Measurements from ENCODE around the gene DRGX.

DRGX gene

DNA sequence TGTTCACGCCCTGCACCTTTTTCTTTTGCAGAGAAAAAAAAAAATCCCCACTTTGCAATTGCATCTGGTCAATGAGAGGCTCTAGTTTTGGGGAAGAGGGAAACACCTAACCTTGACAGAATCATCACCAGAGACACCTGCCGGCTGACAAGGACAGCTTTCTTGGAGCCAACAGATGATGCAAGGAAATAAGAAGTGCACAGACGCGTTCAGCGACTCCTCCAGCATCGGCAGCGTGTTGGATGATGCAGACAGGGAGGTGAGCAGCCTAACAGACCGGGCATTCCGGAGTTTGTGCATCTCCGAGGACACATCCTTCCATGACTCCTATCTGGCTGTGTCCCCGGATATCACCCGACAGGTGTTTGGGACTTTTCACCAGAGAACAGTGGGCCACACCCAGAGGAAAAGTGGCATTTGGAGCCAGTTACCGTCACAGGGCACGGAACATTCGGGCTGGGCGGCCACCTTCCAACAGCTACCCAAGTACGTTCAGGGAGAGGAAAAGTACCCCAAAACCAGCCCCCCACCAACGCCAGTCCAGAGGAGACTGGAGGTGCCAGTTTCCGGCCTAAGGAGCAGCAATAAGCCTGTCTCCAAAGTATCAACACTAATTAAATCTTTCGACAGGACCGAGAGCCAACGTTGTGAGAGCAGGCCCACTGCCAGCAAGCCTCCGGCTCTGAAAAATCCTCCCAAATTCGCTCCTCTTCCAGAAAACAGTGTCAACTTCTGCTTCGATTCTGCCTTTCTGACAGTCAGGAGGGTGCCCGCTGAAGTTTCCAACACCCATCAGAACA lies 73.3 kb downstream of the DRGX start:
- H3K27me3 ChIP-seq (ENCODE audit: control insufficient read depth in 1 of 2, insufficient read depth in 2 of 2, low read length in 2 of 2) = no peaks in the 10 kb centered on the region
- no peaks in the 10 kb centered on the region for H3K4me1 ChIP-seq (ENCODE audit: control insufficient read depth in 1 of 2, insufficient read depth in 2 of 2, low read length in 2 of 2)
- no peak overlapping the region for H3K9ac ChIP-seq (ENCODE audit: low read depth in 1 of 2, low read length in 2 of 2)
- H3K36me3 ChIP-seq (ENCODE audit: control insufficient read depth in 1 of 2, insufficient read depth in 2 of 2, low read length in 2 of 2) = no peaks in the 10 kb centered on the region
- H3K9me3 ChIP-seq (ENCODE audit: control insufficient read depth in 1 of 2, low read length in 2 of 2) = no peaks in the 10 kb centered on the region
- no peak overlapping the region for H3K27ac ChIP-seq (ENCODE audit: low read depth, low read length)
- no peak overlapping the region for H3K4me3 ChIP-seq (ENCODE audit: low read depth in 1 of 2, low read length in 2 of 2)

DNA sequence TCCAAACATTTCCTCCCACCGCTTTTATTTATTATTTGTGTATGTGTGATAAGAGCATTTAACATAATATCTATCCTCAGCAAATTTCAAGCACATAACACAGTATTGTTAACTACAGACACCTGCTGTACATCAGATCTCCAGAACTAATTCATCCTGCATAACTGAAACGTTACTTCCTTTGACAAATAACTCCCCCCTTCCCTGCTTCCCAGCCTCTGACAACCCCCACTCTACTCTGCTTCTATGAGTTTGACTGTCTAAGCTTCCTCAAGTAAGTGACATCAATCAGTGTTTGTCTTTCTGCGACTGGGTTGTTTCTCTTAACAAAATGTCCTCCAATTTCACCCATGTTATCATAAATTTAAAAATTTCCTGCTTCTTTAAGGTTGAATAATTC lies 74.9 kb downstream of the DRGX start:
- Histone ChIP-seq H3K9ac (ENCODE audit: low read depth in 1 of 2, low read length in 2 of 2) (no peak overlapping the region), H3K9me3 (ENCODE audit: control insufficient read depth in 1 of 2, low read length in 2 of 2) (no peaks in the 10 kb centered on the region), H3K36me3 (ENCODE audit: control insufficient read depth in 1 of 2, insufficient read depth in 2 of 2, low read length in 2 of 2) (no peaks in the 10 kb centered on the region), H3K4me3 (ENCODE audit: low read depth in 1 of 2, low read length in 2 of 2) (no peak overlapping the region), H3K27me3 (ENCODE audit: control insufficient read depth in 1 of 2, insufficient read depth in 2 of 2, low read length in 2 of 2) (no peaks in the 10 kb centered on the region), H3K27ac (ENCODE audit: low read depth, low read length) (no peak overlapping the region), H3K4me1 (ENCODE audit: control insufficient read depth in 1 of 2, insufficient read depth in 2 of 2, low read length in 2 of 2) (no peaks in the 10 kb centered on the region)

GRCh38 chr10:49320191-49320590 lies 75.7 kb downstream of the DRGX start:
- H3K36me3 ChIP-seq (ENCODE audit: control insufficient read depth in 1 of 2, insufficient read depth in 2 of 2, low read length in 2 of 2) = no peaks in the 10 kb centered on the region
- no peaks in the 10 kb centered on the region for H3K27me3 ChIP-seq (ENCODE audit: control insufficient read depth in 1 of 2, insufficient read depth in 2 of 2, low read length in 2 of 2)
- no peak overlapping the region for H3K9ac ChIP-seq (ENCODE audit: low read depth in 1 of 2, low read length in 2 of 2)
- H3K4me1 ChIP-seq (ENCODE audit: control insufficient read depth in 1 of 2, insufficient read depth in 2 of 2, low read length in 2 of 2) = no peaks in the 10 kb centered on the region
- H3K4me3 ChIP-seq (ENCODE audit: low read depth in 1 of 2, low read length in 2 of 2) = no peak overlapping the region
- no peaks in the 10 kb centered on the region for H3K9me3 ChIP-seq (ENCODE audit: control insufficient read depth in 1 of 2, low read length in 2 of 2)
- no peak overlapping the region for H3K27ac ChIP-seq (ENCODE audit: low read depth, low read length)

GRCh38 chr10:49319206-49319605 lies 76.7 kb downstream of the DRGX start:
- H3K4me3 ChIP-seq (ENCODE audit: low read depth in 1 of 2, low read length in 2 of 2) = no peak overlapping the region
- no peaks in the 10 kb centered on the region for H3K4me1 ChIP-seq (ENCODE audit: control insufficient read depth in 1 of 2, insufficient read depth in 2 of 2, low read length in 2 of 2)
- H3K36me3 ChIP-seq (ENCODE audit: control insufficient read depth in 1 of 2, insufficient read depth in 2 of 2, low read length in 2 of 2) = no peaks in the 10 kb centered on the region
- H3K27me3 ChIP-seq (ENCODE audit: control insufficient read depth in 1 of 2, insufficient read depth in 2 of 2, low read length in 2 of 2) = no peaks in the 10 kb centered on the region
- H3K27ac ChIP-seq (ENCODE audit: low read depth, low read length) = no peak overlapping the region
- H3K9me3 ChIP-seq (ENCODE audit: control insufficient read depth in 1 of 2, low read length in 2 of 2) = no peaks in the 10 kb centered on the region
- no peak overlapping the region for H3K9ac ChIP-seq (ENCODE audit: low read depth in 1 of 2, low read length in 2 of 2)

DNA sequence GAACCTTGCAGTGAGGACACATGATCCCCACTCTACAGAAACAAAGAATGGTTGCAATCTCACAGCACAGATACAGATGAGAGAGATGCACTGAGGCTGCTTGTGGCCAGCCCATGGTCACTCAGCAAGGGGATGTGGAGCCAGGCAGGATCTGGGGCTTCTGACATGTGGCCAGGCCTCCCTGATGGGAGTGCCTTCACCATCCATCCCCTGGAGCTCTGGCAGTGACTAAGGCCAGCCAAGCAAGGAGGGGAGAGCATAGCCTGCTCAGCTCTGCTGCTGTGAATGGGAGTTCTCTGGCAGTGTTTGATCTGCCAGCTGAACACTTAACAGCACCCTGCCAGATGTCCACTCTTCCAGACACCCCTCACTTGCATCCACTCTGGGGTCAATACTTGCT lies 77.1 kb downstream of the DRGX start:
- Histone ChIP-seq H3K4me3 (ENCODE audit: low read depth in 1 of 2, low read length in 2 of 2) (no peak overlapping the region), H3K27me3 (ENCODE audit: control insufficient read depth in 1 of 2, insufficient read depth in 2 of 2, low read length in 2 of 2) (no peaks in the 10 kb centered on the region), H3K4me1 (ENCODE audit: control insufficient read depth in 1 of 2, insufficient read depth in 2 of 2, low read length in 2 of 2) (no peaks in the 10 kb centered on the region), H3K27ac (ENCODE audit: low read depth, low read length) (no peak overlapping the region), H3K9ac (ENCODE audit: low read depth in 1 of 2, low read length in 2 of 2) (no peak overlapping the region), H3K36me3 (ENCODE audit: control insufficient read depth in 1 of 2, insufficient read depth in 2 of 2, low read length in 2 of 2) (no peaks in the 10 kb centered on the region), H3K9me3 (ENCODE audit: control insufficient read depth in 1 of 2, low read length in 2 of 2) (no peaks in the 10 kb centered on the region)

GRCh38 chr10:49318028-49318427 lies 77.9 kb downstream of the DRGX start:
- H3K4me1 ChIP-seq (ENCODE audit: control insufficient read depth in 1 of 2, insufficient read depth in 2 of 2, low read length in 2 of 2) = no peaks in the 10 kb centered on the region
- no peaks in the 10 kb centered on the region for H3K9me3 ChIP-seq (ENCODE audit: control insufficient read depth in 1 of 2, low read length in 2 of 2)
- no peak overlapping the region for H3K9ac ChIP-seq (ENCODE audit: low read depth in 1 of 2, low read length in 2 of 2)
- no peak overlapping the region for H3K4me3 ChIP-seq (ENCODE audit: low read depth in 1 of 2, low read length in 2 of 2)
- no peaks in the 10 kb centered on the region for H3K27me3 ChIP-seq (ENCODE audit: control insufficient read depth in 1 of 2, insufficient read depth in 2 of 2, low read length in 2 of 2)
- H3K36me3 ChIP-seq (ENCODE audit: control insufficient read depth in 1 of 2, insufficient read depth in 2 of 2, low read length in 2 of 2) = no peaks in the 10 kb centered on the region
- no peak overlapping the region for H3K27ac ChIP-seq (ENCODE audit: low read depth, low read length)

- no peaks in the 10 kb centered on the region for H3K9me3 ChIP-seq (ENCODE audit: control insufficient read depth in 1 of 2, low read length in 2 of 2)
- peaks cover 0 to 3% of the 10 kb centered on the region in 2 donors for H3K4me1 ChIP-seq (ENCODE audit: control insufficient read depth in 1 of 2, insufficient read depth in 2 of 2, low read length in 2 of 2)
- no peaks in the 10 kb centered on the region for H3K36me3 ChIP-seq (ENCODE audit: control insufficient read depth in 1 of 2, insufficient read depth in 2 of 2, low read length in 2 of 2)
- no peak overlapping the region for H3K9ac ChIP-seq (ENCODE audit: low read depth in 1 of 2, low read length in 2 of 2)
- no peaks in the 10 kb centered on the region for H3K27me3 ChIP-seq (ENCODE audit: control insufficient read depth in 1 of 2, insufficient read depth in 2 of 2, low read length in 2 of 2)
- no peak overlapping the region for H3K27ac ChIP-seq (ENCODE audit: low read depth, low read length)
- H3K4me3 ChIP-seq (ENCODE audit: low read depth in 1 of 2, low read length in 2 of 2) = no peak overlapping the region
These were observed 81.1 kb downstream of the DRGX start for GRCh38 chr10:49314806-49315205.

Measured in duodenal mucosa (tissue), 2 donors.